ENCODE measurements around the gene NACC1. TPM values are rescaled to one million over a fixed set of nuclear protein-coding genes. Genes with fewer than 3 reads are reported as not detected.

The NACC1 gene
- total RNA-seq, 1 donor from 2014 or later, result 35.2 TPM

DNA sequence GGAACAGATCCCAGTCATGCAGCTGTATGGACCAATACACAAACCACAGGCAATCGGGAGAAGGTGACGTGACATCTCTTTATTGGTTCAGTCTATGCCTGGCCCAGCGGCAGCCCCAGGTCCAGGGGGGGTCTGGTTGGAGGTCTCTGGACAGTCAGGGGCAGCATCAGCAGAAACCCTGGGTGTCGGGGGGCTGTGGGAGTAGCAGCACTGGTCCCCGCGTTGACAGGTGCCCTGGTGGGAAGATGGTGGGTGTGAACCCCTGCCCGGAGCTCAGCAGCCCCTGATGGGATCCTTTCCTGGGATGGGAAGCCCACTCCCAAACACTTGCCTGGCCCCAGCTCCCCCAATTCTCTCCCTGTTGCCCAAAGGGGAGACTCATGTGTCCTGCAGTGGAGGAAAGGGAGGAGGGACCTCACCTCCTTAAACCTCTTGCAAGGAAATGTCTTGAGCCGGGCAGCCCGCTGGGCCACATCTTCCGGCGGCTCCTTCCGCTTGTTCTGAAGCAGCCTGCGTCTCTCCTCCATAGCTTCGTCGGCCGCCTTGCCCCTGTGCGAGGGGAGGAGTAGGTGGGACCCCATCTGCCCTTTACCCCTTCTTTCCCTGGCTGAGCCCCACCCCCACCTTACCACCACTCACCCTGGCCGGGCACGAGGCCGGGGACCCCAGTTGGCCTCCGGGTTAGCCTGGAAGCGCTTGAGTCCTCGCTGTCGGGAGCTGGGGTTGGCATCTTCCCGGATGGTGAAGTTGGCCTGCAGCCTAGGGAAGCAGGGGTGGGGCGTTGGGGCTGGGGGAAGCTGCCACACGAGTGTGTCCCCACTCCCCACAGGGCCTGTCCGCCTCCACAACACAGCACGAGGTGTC lies 13.0 kb upstream of the NACC1 start:
- ATAC-seq, result peak; percentile 1 to 2
- TF ChIP-seq, protein P1, sequence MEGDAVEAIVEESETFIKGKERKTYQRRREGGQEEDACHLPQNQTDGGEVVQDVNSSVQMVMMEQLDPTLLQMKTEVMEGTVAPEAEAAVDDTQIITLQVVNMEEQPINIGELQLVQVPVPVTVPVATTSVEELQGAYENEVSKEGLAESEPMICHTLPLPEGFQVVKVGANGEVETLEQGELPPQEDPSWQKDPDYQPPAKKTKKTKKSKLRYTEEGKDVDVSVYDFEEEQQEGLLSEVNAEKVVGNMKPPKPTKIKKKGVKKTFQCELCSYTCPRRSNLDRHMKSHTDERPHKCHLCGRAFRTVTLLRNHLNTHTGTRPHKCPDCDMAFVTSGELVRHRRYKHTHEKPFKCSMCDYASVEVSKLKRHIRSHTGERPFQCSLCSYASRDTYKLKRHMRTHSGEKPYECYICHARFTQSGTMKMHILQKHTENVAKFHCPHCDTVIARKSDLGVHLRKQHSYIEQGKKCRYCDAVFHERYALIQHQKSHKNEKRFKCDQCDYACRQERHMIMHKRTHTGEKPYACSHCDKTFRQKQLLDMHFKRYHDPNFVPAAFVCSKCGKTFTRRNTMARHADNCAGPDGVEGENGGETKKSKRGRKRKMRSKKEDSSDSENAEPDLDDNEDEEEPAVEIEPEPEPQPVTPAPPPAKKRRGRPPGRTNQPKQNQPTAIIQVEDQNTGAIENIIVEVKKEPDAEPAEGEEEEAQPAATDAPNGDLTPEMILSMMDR (IDR thresholded peaks at IDR 0.05), result peak; percentile 14
- H3K4me3 ChIP-seq, result peak overlapping the region; percentile 63

DNA sequence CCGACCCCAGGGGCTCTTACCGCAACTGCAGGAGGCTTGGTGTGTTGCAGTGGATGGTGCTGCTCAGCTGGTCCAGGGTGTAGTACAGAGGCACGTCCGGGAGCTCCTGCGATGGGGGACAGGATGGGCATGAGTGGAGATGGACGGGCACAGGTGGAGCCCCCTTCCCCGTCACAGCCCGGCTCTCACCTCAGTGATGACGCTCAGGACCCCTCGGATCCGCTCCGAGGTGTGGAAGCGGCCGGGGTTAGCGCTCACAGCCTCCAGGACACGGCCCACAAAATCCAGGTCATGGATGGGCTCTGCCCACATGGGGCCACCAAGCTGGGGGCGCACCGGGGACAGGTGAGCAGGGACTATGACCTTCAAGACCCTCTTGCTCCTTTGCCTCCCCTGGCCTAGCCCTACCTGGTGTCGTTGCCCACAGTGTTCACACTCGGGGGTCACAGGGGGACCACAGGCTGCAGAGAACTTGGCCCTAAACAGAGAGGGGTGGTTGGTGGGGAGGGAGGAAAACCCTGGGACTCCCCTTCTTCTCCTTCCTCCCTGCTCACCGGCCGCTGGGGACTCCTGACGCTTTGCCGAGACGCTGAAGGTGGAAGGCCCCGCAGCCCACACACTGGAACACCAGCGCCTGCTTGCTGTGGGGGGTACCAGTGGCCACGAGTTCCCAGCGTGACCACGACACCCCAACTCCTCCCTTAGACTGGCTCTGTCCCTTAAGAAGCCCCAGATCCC lies 8.5 kb upstream of the NACC1 start:
- no peaks in the 10 kb centered on the region for H3K27me3 ChIP-seq (ENCODE audit: low read depth)
- intact Hi-C loops (cut with DNase I), result no loop called here
- no peak overlapping the region for H3K4me3 ChIP-seq
- H3K9me3 ChIP-seq, result no peaks in the 10 kb centered on the region
- DNase-seq (no peak), ATAC-seq (no peak)
- no peak overlapping the region for H3K27ac ChIP-seq
- peaks cover 10% of the 10 kb centered on the region for H3K4me1 ChIP-seq
- TF ChIP-seq, protein P1 (IDR thresholded peaks at IDR 0.05), result no peak
- H3K36me3 ChIP-seq, result peaks cover 37% of the 10 kb centered on the region

More for the DNA sequence above, 13.0 kb upstream of the NACC1 start:
- Histone ChIP-seq H3K27ac (peak overlapping the region; percentile 96), H3K4me1 (peaks cover 54% of the 10 kb centered on the region), H3K36me3 (peaks cover 24% of the 10 kb centered on the region), H3K9me3 (no peaks in the 10 kb centered on the region), H3K27me3 (ENCODE audit: low read depth) (no peaks in the 10 kb centered on the region)
- peak; percentile 51 for DNase-seq
- intact Hi-C loops (cut with DNase I), result no loop called here

DNA sequence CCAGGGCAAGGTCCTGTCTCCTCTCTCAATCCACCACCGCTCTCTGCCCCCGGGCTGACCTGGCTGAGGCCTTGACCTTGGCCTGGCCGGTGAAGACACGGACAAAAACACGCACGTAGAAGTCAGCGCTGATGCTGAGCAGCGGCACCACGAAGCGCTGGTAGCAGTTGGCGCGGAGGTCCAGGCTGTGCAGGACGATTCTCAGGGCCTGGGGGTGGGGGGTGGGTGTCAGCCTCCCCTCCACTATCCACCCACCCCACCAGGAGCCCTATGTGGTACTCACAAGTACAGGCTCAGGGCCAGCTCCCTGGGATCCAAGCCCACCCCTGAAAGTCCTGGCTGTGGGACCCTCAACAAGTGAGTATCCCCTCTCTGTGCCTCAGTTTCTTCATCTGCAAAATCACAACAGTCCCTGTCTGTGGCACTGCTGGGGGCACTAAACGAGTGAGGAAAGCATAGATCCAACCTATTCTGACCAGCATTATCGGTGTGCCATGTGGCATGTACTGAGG lies 7.9 kb upstream of the NACC1 start:
- DNase-seq (no peak), ATAC-seq (no peak)
- Histone ChIP-seq H3K27me3 (ENCODE audit: low read depth) (no peaks in the 10 kb centered on the region), H3K27ac (no peak overlapping the region), H3K4me1 (peaks cover 7% of the 10 kb centered on the region), H3K4me3 (no peak overlapping the region), H3K36me3 (peaks cover 39% of the 10 kb centered on the region), H3K9me3 (no peaks in the 10 kb centered on the region)
- TF ChIP-seq, protein P1 (IDR thresholded peaks at IDR 0.05), result no peak
- intact Hi-C loops (cut with DNase I), result no loop called here

DNA sequence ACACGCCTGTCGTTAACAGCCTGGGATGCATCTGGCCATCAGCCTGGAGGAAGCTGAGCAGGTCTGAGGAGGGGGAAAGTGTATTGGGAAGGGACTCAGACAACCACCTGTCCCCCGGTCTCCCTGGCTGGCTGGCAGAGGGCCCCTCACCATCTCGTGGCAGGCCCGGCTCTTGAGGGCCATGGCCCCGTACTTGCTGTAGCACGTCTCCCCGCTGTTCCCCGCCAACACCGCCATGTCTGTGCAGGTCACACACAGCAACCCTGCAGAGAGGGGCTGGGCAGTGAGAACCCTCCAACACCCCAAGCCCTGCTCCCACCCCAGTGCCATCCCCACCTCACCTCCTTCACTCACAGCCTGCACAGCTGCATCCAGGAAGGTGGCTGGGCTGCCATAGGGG lies 5.5 kb upstream of the NACC1 start:
- DNase-seq, result peak; percentile 33
- no peak overlapping the region for H3K4me3 ChIP-seq
- peaks cover 17% of the 10 kb centered on the region for H3K4me1 ChIP-seq
- no peaks in the 10 kb centered on the region for H3K27me3 ChIP-seq (ENCODE audit: low read depth)
- no peaks in the 10 kb centered on the region for H3K9me3 ChIP-seq
- intact Hi-C loops (cut with DNase I), result no loop called here
- no peak overlapping the region for H3K27ac ChIP-seq
- H3K36me3 ChIP-seq, result peaks cover 36% of the 10 kb centered on the region
- TF ChIP-seq, protein P1 (IDR thresholded peaks at IDR 0.05), result no peak
- ATAC-seq, result no peak

DNA sequence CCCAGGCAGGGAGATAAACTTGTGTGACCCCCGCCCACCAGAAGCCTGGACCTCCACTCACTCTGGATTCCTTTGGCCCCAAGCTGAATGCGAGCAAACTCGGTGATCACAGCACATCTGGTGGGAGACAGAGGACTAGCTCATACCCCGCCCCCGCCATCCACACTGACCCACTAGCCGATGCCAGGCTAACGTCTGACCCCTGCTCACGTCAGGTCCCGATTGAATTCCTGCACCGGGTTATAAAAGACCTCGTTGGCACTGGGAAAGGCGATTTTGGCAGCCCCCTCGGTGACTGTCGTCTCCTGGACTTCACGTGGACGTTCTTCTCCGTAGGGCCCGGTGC lies 2.2 kb upstream of the NACC1 start:
- no peaks in the 10 kb centered on the region for H3K27me3 ChIP-seq (ENCODE audit: low read depth)
- peaks cover 39% of the 10 kb centered on the region for H3K4me1 ChIP-seq
- ATAC-seq (no peak), DNase-seq (peak; percentile 46)
- no peaks in the 10 kb centered on the region for H3K9me3 ChIP-seq
- intact Hi-C loops (cut with DNase I), result no loop called here
- H3K4me3 ChIP-seq, result peak overlapping the region; percentile 84
- peaks cover 19% of the 10 kb centered on the region for H3K36me3 ChIP-seq
- TF ChIP-seq, protein P1 (IDR thresholded peaks at IDR 0.05), result no peak
- peak overlapping the region; percentile 71 for H3K27ac ChIP-seq

All from lower lobe of right lung (tissue), 2 donors.